Activated CD8-positive, alpha-beta memory T cell treated with anti-CD3 and anti-CD28 coated beads for 1 hour (primary cell): ENCODE measurements around the gene LZTS3.

Experiments
- DNase-seq, 2 donors: peaks; one replicate each; pipeline ENCODE4 v3.0.0-alpha.2; 2020; ENCODE audit warnings: low read depth in 1 of 2; ENCODE audit errors: extremely low read depth in 1 of 2

The LZTS3 gene

DNA sequence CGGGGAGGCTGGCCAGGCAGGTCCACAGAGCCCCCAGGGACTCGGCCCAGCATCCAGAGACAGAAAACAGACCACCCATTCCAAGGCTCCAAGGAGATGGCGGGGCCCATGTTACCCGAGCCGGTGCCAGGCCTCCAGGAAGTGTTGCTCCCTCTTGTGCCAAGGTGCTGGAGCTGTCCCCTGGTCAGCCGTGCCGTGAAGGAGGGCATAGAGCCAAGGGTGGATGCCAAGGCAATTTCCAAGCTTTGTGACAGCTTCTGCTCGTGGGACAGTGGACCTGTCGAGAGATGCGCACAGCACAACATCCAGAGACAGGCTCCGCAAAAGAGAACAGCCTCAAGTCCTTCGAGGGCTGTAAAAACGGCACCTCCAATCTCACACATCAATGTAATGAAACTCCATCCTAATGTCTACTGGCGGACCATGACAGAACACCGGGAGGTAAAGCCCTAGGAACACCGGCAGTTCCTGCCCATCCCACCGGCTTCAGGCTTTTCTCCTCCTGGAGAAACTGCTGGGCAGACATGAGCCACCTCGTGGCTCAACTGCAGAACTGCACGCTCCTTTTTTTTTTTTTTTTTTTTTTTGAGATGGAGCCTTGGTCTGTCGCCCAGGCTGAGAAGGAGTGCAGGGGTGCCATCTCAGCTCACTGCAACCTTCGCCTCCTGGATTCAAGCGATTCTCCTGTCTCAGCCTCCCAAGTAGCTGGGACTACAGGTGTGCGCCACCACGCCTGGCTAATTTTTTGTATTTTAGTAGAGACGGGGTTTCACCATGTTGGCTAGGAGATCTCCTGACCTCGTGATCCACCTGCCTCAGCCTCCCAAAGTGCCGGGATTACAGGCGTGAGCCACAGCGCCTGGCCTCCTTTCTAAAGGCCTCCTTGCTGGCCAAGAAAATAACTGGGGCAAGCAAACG lies 57.9 kb downstream of the LZTS3 start:
- no peak for DNase-seq
